Mesenchymal stem cell (in vitro differentiated cells and primary cell): ENCODE measurements around the gene ARL6IP1. TPM values are rescaled to one million over a fixed set of nuclear protein-coding genes. Genes with fewer than 3 reads are reported as not detected.

ENCODE experiments used
- DNase-seq: peaks from one replicate; pipeline ENCODE4 v3.0.0-alpha.2; 2013
- H2AFZ ChIP-seq: one replicate; pipeline ENCODE4 v1.6.1; 2013; ENCODE audit warnings: low read depth, mild to moderate bottlenecking, control low read depth, inconsistent platforms, low read length, moderate library complexity
- H2AK5ac ChIP-seq: 2 replicates; pipeline ENCODE4 v1.6.1; 2013; ENCODE audit warnings: low read length, moderate library complexity, mild to moderate bottlenecking, inconsistent platforms; ENCODE audit not compliant: severe bottlenecking
- H2BK120ac ChIP-seq: one replicate; pipeline ENCODE4 v1.6.1; 2013; ENCODE audit warnings: low read depth, mild to moderate bottlenecking, inconsistent platforms, low read length, moderate library complexity
- H2BK12ac ChIP-seq, 2 experiments: one replicate each; pipeline ENCODE4 v1.6.1; 2013; ENCODE audit warnings: inconsistent platforms in 2 of 2, low read length in 2 of 2, mild to moderate bottlenecking in 2 of 2, moderate library complexity in 2 of 2, control low read depth in 1 of 2
- H2BK15ac ChIP-seq: one replicate; pipeline ENCODE4 v1.6.1; 2013; ENCODE audit warnings: mild to moderate bottlenecking, low read depth, inconsistent platforms; ENCODE audit not compliant: poor library complexity, severe bottlenecking
- H2BK5ac ChIP-seq: 2 replicates; pipeline ENCODE4 v1.6.1; 2013; ENCODE audit warnings: low read depth, mild to moderate bottlenecking, low read length, control low read depth, inconsistent platforms; ENCODE audit not compliant: poor library complexity, severe bottlenecking
- H3K14ac ChIP-seq, 2 experiments: one replicate each; pipeline ENCODE4 v1.6.1; 2013; ENCODE audit warnings: inconsistent platforms in 2 of 2, low read length in 2 of 2, control low read depth in 1 of 2, mild to moderate bottlenecking in 1 of 2, moderate library complexity in 1 of 2
- H3K18ac ChIP-seq, 2 experiments: one replicate each; pipeline ENCODE4 v1.6.1; 2013; ENCODE audit warnings: inconsistent platforms in 2 of 2, low read length in 2 of 2, control low read depth in 1 of 2, low read depth in 1 of 2, mild to moderate bottlenecking in 1 of 2
- H3K23ac ChIP-seq, 2 experiments: one replicate each; pipeline ENCODE4 v1.6.1; 2013; ENCODE audit warnings: inconsistent platforms in 2 of 2, low read length in 2 of 2, mild to moderate bottlenecking in 2 of 2, moderate library complexity in 2 of 2, control low read depth in 1 of 2
- H3K27ac ChIP-seq: 2 replicates; pipeline ENCODE4 v1.5.1; 2013; ENCODE audit warnings: mild to moderate bottlenecking, moderate library complexity, low read length, control low read depth, inconsistent platforms; ENCODE audit not compliant: poor library complexity, severe bottlenecking
- H3K27me3 ChIP-seq, 2 experiments: 2 replicates each; pipeline versions ENCODE4 v1.6.1 to v1.7.0; 2013; ENCODE audit warnings: low read length in 2 of 2, mild to moderate bottlenecking in 2 of 2, moderate library complexity in 2 of 2, control low read depth in 1 of 2, inconsistent platforms in 1 of 2; ENCODE audit not compliant: control insufficient read depth in 1 of 2, insufficient read depth in 1 of 2
- H3K36me3 ChIP-seq, 2 experiments: 2 replicates each; pipeline versions ENCODE4 v1.6.1 to v1.7.0; 2013; ENCODE audit warnings: low read length in 2 of 2, control low read depth in 1 of 2, inconsistent platforms in 1 of 2, low read depth in 1 of 2, mild to moderate bottlenecking in 1 of 2; ENCODE audit not compliant: insufficient read depth in 2 of 2, control insufficient read depth in 1 of 2
- H3K4ac ChIP-seq, 2 experiments: one replicate each; pipeline ENCODE4 v1.6.1; 2013; ENCODE audit warnings: inconsistent platforms in 2 of 2, low read length in 2 of 2, mild to moderate bottlenecking in 2 of 2, moderate library complexity in 2 of 2, control low read depth in 1 of 2, low read depth in 1 of 2
- H3K4me1 ChIP-seq: 2 replicates; pipeline ENCODE4 v1.6.1; 2013; ENCODE audit warnings: low read depth, low read length, control low read depth; ENCODE audit not compliant: control insufficient read depth, insufficient read depth
- H3K4me2 ChIP-seq: 2 replicates; pipeline ENCODE4 v1.6.1; 2013; ENCODE audit warnings: low read length, mild to moderate bottlenecking, inconsistent platforms; ENCODE audit not compliant: poor library complexity, severe bottlenecking
- H3K4me3 ChIP-seq, 2 experiments: 2 replicates each; pipeline versions ENCODE4 v1.5.1 to v1.7.0; 2013; ENCODE audit warnings: low read length in 2 of 2, mild to moderate bottlenecking in 2 of 2, control low read depth in 1 of 2, low read depth in 1 of 2; ENCODE audit not compliant: insufficient read depth in 1 of 2
- H3K79me1 ChIP-seq: replicated peaks from 2 replicates; pipeline ENCODE4 v1.6.1; 2013; ENCODE audit warnings: mild to moderate bottlenecking, control low read depth, low read length, inconsistent platforms; ENCODE audit not compliant: poor library complexity, severe bottlenecking
- H3K9ac ChIP-seq: 2 replicates; pipeline ENCODE4 v1.7.0; 2013; ENCODE audit warnings: mild to moderate bottlenecking, low read length, moderate library complexity
- H3K9me3 ChIP-seq: 2 replicates; pipeline ENCODE4 v1.7.0; 2013; ENCODE audit warnings: mild to moderate bottlenecking, low read length; ENCODE audit not compliant: control insufficient read depth
- H4K8ac ChIP-seq: one replicate; pipeline ENCODE4 v1.6.1; 2013; ENCODE audit warnings: inconsistent platforms, mild to moderate bottlenecking, low read length, moderate library complexity
- H4K91ac ChIP-seq: one replicate; pipeline ENCODE4 v1.6.1; 2013; ENCODE audit warnings: mild to moderate bottlenecking, low read length, inconsistent platforms
- WGBS: methylation state at CpG from one replicate; pipeline ENCODE4 v1.1.7; 2013; ENCODE audit warnings: mixed read lengths; 5-methylcytosine and 5-hydroxymethylcytosine counted together
- polyA plus RNA-seq, 2 experiments: library from polyadenylated mRNA; stranded (reverse); fragments of 200-250 nt; gene quantifications; one replicate each; pipeline ENCODE4 v1.2.3, GENCODE V29; 2013

The ARL6IP1 gene
- polyA plus RNA-seq (2013, experiment 1 of 2) = 82.3 TPM
- polyA plus RNA-seq (2013, experiment 2 of 2) = 91.9 TPM

GRCh38 chr16:18801145-18801972 is at the start of gene ARL6IP1:
ARL6IP1 (minus strand) TSS chr16:18801549; CDS start chr16:18801466, 83 bp downstream.
- Histone ChIP-seq H2BK5ac (peak within 1 kb of the TSS; percentile 46), H3K4me1 (peaks cover 7% of the 10 kb centered on the region), H3K9ac (peak within 1 kb of the TSS; percentile 96), H3K18ac (peak within 1 kb of the TSS; percentile 80 to 91), H2AK5ac (peak within 1 kb of the TSS; percentile 17), H3K4me2 (peak within 1 kb of the TSS; percentile 95), H4K8ac (peak within 1 kb of the TSS; percentile 59), H2BK12ac (no peak within 1 kb of the TSS), H3K9me3 (no peaks in the 10 kb centered on the region), H4K91ac (peak within 1 kb of the TSS; percentile 52), H2BK120ac (peak within 1 kb of the TSS; percentile 92), H2BK15ac (peak within 1 kb of the TSS; percentile 89), H3K23ac (peak within 1 kb of the TSS in 1 of 2 experiments; percentile 97), H3K4ac (peak within 1 kb of the TSS in 1 of 2 experiments; percentile 90), H3K27me3 (no peaks in the 10 kb centered on the region), H3K27ac (peak within 1 kb of the TSS; percentile 90), H3K14ac (peak within 1 kb of the TSS in 1 of 2 experiments; percentile 77), H2AFZ (peak within 1 kb of the TSS; percentile 79), H3K36me3 (peaks cover 4 to 25% of the 10 kb centered on the region in 2 experiments), H3K4me3 (peak within 1 kb of the TSS; percentile 80 to 95), H3K79me1 (peaks cover 4% of the 10 kb centered on the region)
- peak; percentile 100 for DNase-seq
- WGBS = under 1% methylated on average over 68 of the region's 77 CpGs

GRCh38 chr16:18846416-18846815 is 45.1 kb upstream of the ARL6IP1 start:
- Histone ChIP-seq H2BK15ac (no peak overlapping the region), H3K23ac (no peak overlapping the region), H2BK12ac (no peak overlapping the region), H3K4ac (no peak overlapping the region), H3K79me1 (peaks cover 20% of the 10 kb centered on the region), H3K4me3 (no peak overlapping the region), H4K8ac (no peak overlapping the region), H3K27me3 (no peaks in the 10 kb centered on the region), H4K91ac (no peak overlapping the region), H3K9me3 (no peaks in the 10 kb centered on the region), H3K18ac (no peak overlapping the region), H2BK120ac (no peak overlapping the region), H2AFZ (no peak overlapping the region), H3K14ac (no peak overlapping the region), H3K4me2 (no peak overlapping the region), H2AK5ac (no peak overlapping the region), H3K4me1 (no peaks in the 10 kb centered on the region), H3K36me3 (peaks cover 32 to 94% of the 10 kb centered on the region in 2 experiments), H3K9ac (no peak overlapping the region), H2BK5ac (no peak overlapping the region), H3K27ac (no peak overlapping the region)
- DNase-seq = no peak
- no CpG with 5 or more reads among the region's 1 CpG for WGBS

- Histone ChIP-seq H3K9ac (no peak overlapping the region), H3K23ac (no peak overlapping the region), H4K91ac (no peak overlapping the region), H3K4me2 (no peak overlapping the region), H3K18ac (no peak overlapping the region), H3K4me3 (no peak overlapping the region), H2BK120ac (no peak overlapping the region), H2BK15ac (no peak overlapping the region), H2BK5ac (no peak overlapping the region), H3K4me1 (no peaks in the 10 kb centered on the region), H2AFZ (no peak overlapping the region), H2BK12ac (no peak overlapping the region), H3K4ac (no peak overlapping the region), H3K79me1 (peaks cover 25% of the 10 kb centered on the region), H4K8ac (no peak overlapping the region), H3K36me3 (peaks cover 33 to 93% of the 10 kb centered on the region in 2 experiments), H3K27ac (no peak overlapping the region), H3K9me3 (no peaks in the 10 kb centered on the region), H3K14ac (no peak overlapping the region), H2AK5ac (no peak overlapping the region), H3K27me3 (no peaks in the 10 kb centered on the region)
- WGBS = 99% methylated on average over 6 of the region's 6 CpGs
- DNase-seq = no peak
Observed at GRCh38 chr16:18842565-18842964, 41.2 kb upstream of the ARL6IP1 start.

GRCh38 chr16:18841833-18842525 is 40.6 kb upstream of the ARL6IP1 start:
- DNase-seq = no peak
- no peak overlapping the region for H2BK5ac ChIP-seq
- H2AK5ac ChIP-seq = no peak overlapping the region
- H3K27ac ChIP-seq = no peak overlapping the region
- no peak overlapping the region for H2AFZ ChIP-seq
- H3K4ac ChIP-seq = no peak overlapping the region
- no peak overlapping the region for H4K91ac ChIP-seq
- 98% methylated on average over 3 of the region's 7 CpGs for WGBS
- H3K9ac ChIP-seq = no peak overlapping the region
- H3K79me1 ChIP-seq = peaks cover 29% of the 10 kb centered on the region
- no peak overlapping the region for H3K23ac ChIP-seq
- no peak overlapping the region for H2BK12ac ChIP-seq
- no peak overlapping the region for H3K4me3 ChIP-seq
- peaks cover 30 to 93% of the 10 kb centered on the region in 2 experiments for H3K36me3 ChIP-seq
- H3K18ac ChIP-seq = no peak overlapping the region
- H2BK120ac ChIP-seq = no peak overlapping the region
- no peak overlapping the region for H3K14ac ChIP-seq
- no peaks in the 10 kb centered on the region for H3K4me1 ChIP-seq
- no peaks in the 10 kb centered on the region for H3K27me3 ChIP-seq
- no peaks in the 10 kb centered on the region for H3K9me3 ChIP-seq
- no peak overlapping the region for H2BK15ac ChIP-seq
- H3K4me2 ChIP-seq = no peak overlapping the region
- no peak overlapping the region for H4K8ac ChIP-seq
